DND-41 (cell line): ENCODE results near the gene BRD3.

Experiments used
- CTCF ChIP-seq: IDR thresholded peaks from 2 replicates; pipeline ENCODE4 v1.5.1; 2012; ENCODE audit warnings: borderline replicate concordance, low read length, moderate library complexity, mild to moderate bottlenecking; ENCODE audit not compliant: poor library complexity, severe bottlenecking; ENCODE audit errors: extremely low read depth
- EZH2 ChIP-seq: IDR thresholded peaks from 3 replicates; pipeline ENCODE4 v1.6.1; 2012; ENCODE audit warnings: borderline replicate concordance, low read depth, mild to moderate bottlenecking, moderate library complexity, low read length, inconsistent platforms; ENCODE audit not compliant: severe bottlenecking

DNA sequence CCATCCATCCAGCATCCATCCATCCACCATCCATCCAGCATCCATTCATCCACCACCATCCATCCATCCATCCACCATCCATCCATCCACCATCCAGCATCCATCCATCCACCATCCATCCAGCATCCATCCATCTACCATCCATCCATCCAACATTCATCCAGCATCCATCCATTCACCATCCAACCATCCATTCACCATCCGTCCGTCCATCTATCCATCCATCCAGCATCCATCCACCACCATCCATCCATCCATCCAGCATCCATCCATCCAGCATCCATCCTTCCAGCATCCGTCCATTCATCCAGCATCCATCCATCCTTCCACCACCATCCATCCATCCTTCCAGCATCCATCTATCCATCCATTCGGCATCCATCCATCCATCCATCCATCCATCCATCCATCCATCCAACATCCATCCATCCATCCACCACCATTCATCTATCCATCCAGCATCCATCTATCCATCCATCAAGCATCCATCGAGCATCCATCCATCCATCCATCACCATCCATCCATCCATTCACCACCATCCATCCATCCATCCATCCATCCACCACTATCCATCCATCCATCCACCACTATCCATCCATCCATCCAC, 35.7 kb upstream of the BRD3 start:
- TF ChIP-seq CTCF: no peak
- no peak for TF ChIP-seq EZH2
